Peyer's patch (tissue), 4 donors: ENCODE data around the gene LDLRAD4.

ENCODE experiments used
- POLR2A ChIP-seq, 2 donors: fragments of 450-650 bp; IDR thresholded peaks; one replicate each; pipeline ENCODE4 v1.5.1; 2017; ENCODE audit warnings: antibody characterized with exemption in 2 of 2, mild to moderate bottlenecking in 2 of 2, moderate library complexity in 2 of 2
- TF ChIP-seq, protein P1 (sequence below), 6 experiments: fragments of 450-650 bp in 4 of 6; fragments of 200-600 bp in 2 of 6; sonication (generic) in 1 of 6; IDR thresholded peaks; one replicate each; pipeline ENCODE4 v1.5.1; 2017 to 2019; ENCODE audit warnings: antibody characterized with exemption in 6 of 6, mild to moderate bottlenecking in 3 of 6, moderate library complexity in 1 of 6

DNA sequence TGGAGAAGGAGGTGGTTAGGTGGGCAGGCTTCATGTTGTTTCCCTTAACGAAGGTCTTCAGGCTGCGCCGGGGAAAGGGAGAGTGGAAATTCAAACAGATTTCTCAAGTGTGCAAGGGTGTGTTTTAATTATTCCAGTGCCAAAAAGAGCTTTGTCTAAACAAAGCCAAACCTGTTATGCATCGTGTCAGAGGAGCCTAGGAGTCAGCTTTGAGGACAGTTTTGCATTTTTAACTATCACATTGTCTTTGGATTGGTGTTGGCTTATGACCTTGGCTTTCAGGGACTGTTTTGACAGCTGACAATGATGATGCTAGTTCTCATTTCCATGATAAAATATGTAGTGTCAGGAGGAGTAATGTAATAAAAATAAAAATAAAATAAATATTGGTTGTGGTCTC is 144.8 kb downstream of the LDLRAD4 start:
- TF ChIP-seq, protein P1, sequence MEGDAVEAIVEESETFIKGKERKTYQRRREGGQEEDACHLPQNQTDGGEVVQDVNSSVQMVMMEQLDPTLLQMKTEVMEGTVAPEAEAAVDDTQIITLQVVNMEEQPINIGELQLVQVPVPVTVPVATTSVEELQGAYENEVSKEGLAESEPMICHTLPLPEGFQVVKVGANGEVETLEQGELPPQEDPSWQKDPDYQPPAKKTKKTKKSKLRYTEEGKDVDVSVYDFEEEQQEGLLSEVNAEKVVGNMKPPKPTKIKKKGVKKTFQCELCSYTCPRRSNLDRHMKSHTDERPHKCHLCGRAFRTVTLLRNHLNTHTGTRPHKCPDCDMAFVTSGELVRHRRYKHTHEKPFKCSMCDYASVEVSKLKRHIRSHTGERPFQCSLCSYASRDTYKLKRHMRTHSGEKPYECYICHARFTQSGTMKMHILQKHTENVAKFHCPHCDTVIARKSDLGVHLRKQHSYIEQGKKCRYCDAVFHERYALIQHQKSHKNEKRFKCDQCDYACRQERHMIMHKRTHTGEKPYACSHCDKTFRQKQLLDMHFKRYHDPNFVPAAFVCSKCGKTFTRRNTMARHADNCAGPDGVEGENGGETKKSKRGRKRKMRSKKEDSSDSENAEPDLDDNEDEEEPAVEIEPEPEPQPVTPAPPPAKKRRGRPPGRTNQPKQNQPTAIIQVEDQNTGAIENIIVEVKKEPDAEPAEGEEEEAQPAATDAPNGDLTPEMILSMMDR (IDR thresholded peaks at IDR 0.05), result no peak
- no peak for TF ChIP-seq POLR2A (IDR thresholded peaks at IDR 0.05)
